Type B pancreatic cell (in vitro differentiated cells): ENCODE measurements around the gene NPW. TPM values are rescaled to one million over a fixed set of nuclear protein-coding genes. Genes with fewer than 3 reads are reported as not detected.

ENCODE experiments used
- DNase-seq: peaks from one replicate; pipeline ENCODE4 v3.0.0; 2021; ENCODE audit warnings: mixed read lengths; ENCODE audit not compliant: unreplicated experiment; ENCODE audit errors: extremely low spot score
- H3K27ac Mint-ChIP-seq: 2 replicates; pipeline ENCODE4 v1.8.0; 2021; ENCODE audit warnings: mild to moderate bottlenecking, mixed read lengths
- H3K27me3 Mint-ChIP-seq: 2 replicates; pipeline ENCODE4 v1.8.0; 2021; ENCODE audit warnings: mixed read lengths
- H3K36me3 Mint-ChIP-seq: 2 replicates; pipeline ENCODE4 v1.8.0; 2021; ENCODE audit warnings: mixed read lengths
- H3K4me1 Mint-ChIP-seq: one replicate; pipeline ENCODE4 v1.8.0; 2021; ENCODE audit warnings: mixed read lengths; ENCODE audit not compliant: unreplicated experiment
- H3K4me3 Mint-ChIP-seq: 2 replicates; pipeline ENCODE4 v1.8.0; 2021; ENCODE audit warnings: mild to moderate bottlenecking, mixed read lengths
- H3K9me3 Mint-ChIP-seq: 2 replicates; pipeline ENCODE4 v1.8.0; 2021; ENCODE audit warnings: mixed read lengths
- CTCF ChIP-seq: fragments of 200-600 bp; sonication (generic); conservative IDR thresholded peaks from 2 replicates; pipeline ENCODE4 v1.5.0; 2021; ENCODE audit warnings: antibody characterized with exemption, mild to moderate bottlenecking
- total RNA-seq: library from RNA; stranded (reverse); gene quantifications from 2 replicates; pipeline ENCODE4 v1.2.1, GENCODE V29; 2021; ENCODE audit warnings: low replicate concordance

NPW gene
- total RNA-seq, 1 donor from 2014 or later = 4.7 TPM

GRCh38 chr16:2054543-2055245 lies 35.1 kb downstream of the NPW start:
- H3K4me1 Mint-ChIP-seq = no peaks in the 10 kb centered on the region
- TF ChIP-seq CTCF = no peak
- H3K4me3 Mint-ChIP-seq = no peak overlapping the region
- DNase-seq = no peak
- no peaks in the 10 kb centered on the region for H3K9me3 Mint-ChIP-seq
- no peaks in the 10 kb centered on the region for H3K27me3 Mint-ChIP-seq
- H3K36me3 Mint-ChIP-seq = no peaks in the 10 kb centered on the region
- no peak overlapping the region for H3K27ac Mint-ChIP-seq

GRCh38 chr16:2056077-2056476 lies 36.5 kb downstream of the NPW start:
- DNase-seq = no peak
- no peaks in the 10 kb centered on the region for H3K36me3 Mint-ChIP-seq
- no peak overlapping the region for H3K4me3 Mint-ChIP-seq
- no peak overlapping the region for H3K27ac Mint-ChIP-seq
- no peak for TF ChIP-seq CTCF
- H3K27me3 Mint-ChIP-seq = no peaks in the 10 kb centered on the region
- no peaks in the 10 kb centered on the region for H3K9me3 Mint-ChIP-seq
- no peaks in the 10 kb centered on the region for H3K4me1 Mint-ChIP-seq

GRCh38 chr16:2056681-2057407 lies 37.3 kb downstream of the NPW start:
- Mint-ChIP-seq H3K4me1 (no peaks in the 10 kb centered on the region), H3K27me3 (no peaks in the 10 kb centered on the region), H3K4me3 (no peak overlapping the region), H3K9me3 (no peaks in the 10 kb centered on the region), H3K36me3 (no peaks in the 10 kb centered on the region), H3K27ac (peak overlapping the region; percentile 23)
- no peak for DNase-seq
- TF ChIP-seq CTCF = peak; percentile 60

GRCh38 chr16:2057438-2057837 lies 37.9 kb downstream of the NPW start:
- H3K27me3 Mint-ChIP-seq = no peaks in the 10 kb centered on the region
- peak overlapping the region; percentile 23 for H3K27ac Mint-ChIP-seq
- DNase-seq = no peak
- no peak overlapping the region for H3K4me3 Mint-ChIP-seq
- no peaks in the 10 kb centered on the region for H3K36me3 Mint-ChIP-seq
- no peak for TF ChIP-seq CTCF
- no peaks in the 10 kb centered on the region for H3K4me1 Mint-ChIP-seq
- H3K9me3 Mint-ChIP-seq = no peaks in the 10 kb centered on the region

- no peaks in the 10 kb centered on the region for H3K4me1 Mint-ChIP-seq
- H3K36me3 Mint-ChIP-seq = no peaks in the 10 kb centered on the region
- no peak for TF ChIP-seq CTCF
- H3K27ac Mint-ChIP-seq = no peak overlapping the region
- H3K27me3 Mint-ChIP-seq = no peaks in the 10 kb centered on the region
- no peak overlapping the region for H3K4me3 Mint-ChIP-seq
- no peaks in the 10 kb centered on the region for H3K9me3 Mint-ChIP-seq
- no peak for DNase-seq
These were observed 38.8 kb downstream of the NPW start for GRCh38 chr16:2058420-2058819.
